GM12878 (cell line): ENCODE data around the gene TRIP11. TPM values are rescaled to one million over a fixed set of nuclear protein-coding genes. Genes with fewer than 3 reads are reported as not detected.

Experiments used
- ATAC-seq: fragments of 200-7000 bp; cut with Tn5 transposase; 3 replicates; pipeline ENCODE4 v1.9.1; 2020; ENCODE audit warnings: mild to moderate bottlenecking, moderate library complexity
- BruUV-seq: library from RNA; stranded (reverse); fragments of 400-500 nt; replicated peaks from 2 replicates; lab custom pipeline; 2021; lab: Mats Ljungman, UMichigan
- CTCF ChIA-PET: fragments of 300-600 bp; sonication (Branson Sonifier 250); formaldehyde crosslinking; extraction: SDS; loops from one replicate; lab custom pipeline; 2021; ENCODE audit warnings: inconsistent platforms; lab: Yijun Ruan, JAX
- POLR2A ChIA-PET: fragments of 350-600 bp; formaldehyde crosslinking; extraction: SDS; loops from one replicate; lab custom pipeline; 2021; ENCODE audit warnings: inconsistent platforms; lab: Charles Lee
- RAD21 ChIA-PET: fragments of 300-600 bp; sonication (Branson Sonifier 250); formaldehyde crosslinking; loops from one replicate; lab custom pipeline; 2023; ENCODE audit warnings: antibody characterized with exemption; ENCODE audit not compliant: unreplicated experiment; lab: Charles Lee
- SMC1A ChIA-PET: fragments of 300-600 bp; sonication (Branson Sonifier 250); formaldehyde crosslinking; loops from one replicate; lab custom pipeline; 2023; ENCODE audit not compliant: unreplicated experiment, uncharacterized antibody; lab: Charles Lee
- DNase-seq: peaks from one replicate; pipeline ENCODE4 v3.0.0-alpha.2; 2011; ENCODE audit warnings: low read depth, low spot score
- FAIRE-seq: peaks from 3 replicates; lab custom pipeline; 2011; peaks lifted over from hg19 to GRCh38; lab: Jason Lieb, UNC
- H2AFZ ChIP-seq: 2 replicates; pipeline ENCODE4 v1.6.0; 2011; ENCODE audit warnings: low read depth, low read length, control low read depth; ENCODE audit not compliant: control insufficient read depth
- H3K27ac ChIP-seq: 2 replicates; pipeline ENCODE4 v1.5.1; 2011; ENCODE audit warnings: control low read depth; ENCODE audit not compliant: control insufficient read depth, insufficient read depth
- H3K27me3 ChIP-seq, 2 experiments: replicated peaks in 1 of 2; 2 replicates each; pipeline versions ENCODE4 v1.6.0 to v1.6.1; 2011; ENCODE audit warnings: low read length in 1 of 2; ENCODE audit not compliant: control insufficient read depth in 2 of 2, insufficient read depth in 2 of 2
- H3K36me3 ChIP-seq, 2 experiments: 2 replicates each; pipeline ENCODE4 v1.5.1; 2011; ENCODE audit warnings: low read length in 1 of 2; ENCODE audit not compliant: control insufficient read depth in 2 of 2, insufficient read depth in 2 of 2
- H3K4me1 ChIP-seq: 2 replicates; pipeline ENCODE4 v1.6.1; 2011; ENCODE audit warnings: mild to moderate bottlenecking, low read length, moderate library complexity, mixed read lengths; ENCODE audit not compliant: control insufficient read depth, insufficient read depth
- H3K4me2 ChIP-seq: 2 replicates; pipeline ENCODE4 v1.6.0; 2011; ENCODE audit warnings: control low read depth; ENCODE audit not compliant: control insufficient read depth, insufficient read depth
- H3K4me3 ChIP-seq: fragments of 200-600 bp; sonication (generic); 2 replicates; pipeline ENCODE4 v1.5.1; 2016
- H3K79me2 ChIP-seq: 2 replicates; pipeline ENCODE4 v1.6.0; 2011; ENCODE audit warnings: low read length; ENCODE audit not compliant: control insufficient read depth, insufficient read depth
- H3K9ac ChIP-seq: 2 replicates; pipeline ENCODE4 v1.8.0; 2011; ENCODE audit warnings: low read length, control low read depth, mixed read lengths; ENCODE audit not compliant: control insufficient read depth, insufficient read depth
- H3K9me3 ChIP-seq: replicated peaks from 3 replicates; pipeline ENCODE4 v1.5.1; 2011; ENCODE audit warnings: mild to moderate bottlenecking, low read length; ENCODE audit not compliant: control insufficient read depth, insufficient read depth
- H4K20me1 ChIP-seq: 2 replicates; pipeline ENCODE4 v1.6.0; 2011; ENCODE audit not compliant: control insufficient read depth, insufficient read depth
- BACH1 ChIP-seq: fragments of 450-650 bp; IDR thresholded peaks from 2 replicates; pipeline ENCODE4 v1.6.1; 2017; ENCODE audit warnings: mild to moderate bottlenecking, borderline replicate concordance
- CBX3 ChIP-seq: fragments of 200-600 bp; sonication (generic); IDR thresholded peaks from 2 replicates; pipeline ENCODE4 v1.6.1; 2016; ENCODE audit warnings: low read depth, borderline replicate concordance
- CHD1 ChIP-seq: IDR thresholded peaks from 2 replicates; pipeline ENCODE4 v1.6.1; 2012; ENCODE audit warnings: low read depth, low read length, improper control_type of control experiment
- CREM ChIP-seq: IDR thresholded peaks from 2 replicates; pipeline ENCODE4 v1.6.1; 2014; ENCODE audit warnings: antibody characterized with exemption, low read depth
- EED ChIP-seq: sonication (generic); IDR thresholded peaks from 2 replicates; pipeline ENCODE4 v1.6.1; 2016; ENCODE audit warnings: antibody characterized with exemption, low read depth
- HCFC1 ChIP-seq: fragments of 150-350 bp; IDR thresholded peaks from 2 replicates; pipeline ENCODE4 v1.6.1; 2014; ENCODE audit warnings: low read length
- NFIC ChIP-seq: IDR thresholded peaks from 2 replicates; pipeline ENCODE4 v1.6.1; 2012; ENCODE audit warnings: low read depth, mild to moderate bottlenecking, inconsistent platforms, low read length, moderate library complexity
- NFYB ChIP-seq: IDR thresholded peaks from 2 replicates; pipeline ENCODE4 v1.6.1; 2011; ENCODE audit warnings: low read depth, mild to moderate bottlenecking, low read length, improper control_type of control experiment, moderate library complexity; ENCODE audit not compliant: insufficient read depth
- NR2C1 ChIP-seq: fragments of 450-650 bp; IDR thresholded peaks from 2 replicates; pipeline ENCODE4 v1.6.1; 2017; ENCODE audit warnings: antibody characterized with exemption, mild to moderate bottlenecking, moderate library complexity
- NR2C2 ChIP-seq: IDR thresholded peaks from 2 replicates; pipeline ENCODE4 v1.6.1; 2011; ENCODE audit warnings: borderline replicate concordance, low read depth; ENCODE audit not compliant: control insufficient read depth, insufficient read length
- PRDM15 ChIP-seq: fragments of 450-650 bp; formaldehyde crosslinking; IDR thresholded peaks from 2 replicates; pipeline ENCODE4 v1.4.0; 2020; ENCODE audit warnings: mild to moderate bottlenecking, moderate library complexity
- RFX5 ChIP-seq: IDR thresholded peaks from 2 replicates; pipeline ENCODE4 v1.6.1; 2011; ENCODE audit warnings: low read depth, low read length, improper control_type of control experiment
- SRF ChIP-seq, 2 experiments: IDR thresholded peaks; 2 replicates each; pipeline ENCODE4 v1.6.1; 2011; ENCODE audit warnings: low read depth in 2 of 2, low read length in 2 of 2, mild to moderate bottlenecking in 1 of 2, moderate library complexity in 1 of 2
- STAT1 ChIP-seq: fragments of 450-650 bp; conservative IDR thresholded peaks from 2 replicates; pipeline ENCODE4 v1.6.1; 2014; ENCODE audit warnings: antibody characterized with exemption, mild to moderate bottlenecking
- SUZ12 ChIP-seq: fragments of 200-600 bp; sonication (generic); IDR thresholded peaks from one replicate; pipeline ENCODE4 v1.6.1; 2018; ENCODE audit warnings: antibody characterized with exemption, mild to moderate bottlenecking; ENCODE audit not compliant: unreplicated experiment
- TCF12 ChIP-seq: IDR thresholded peaks from 2 replicates; pipeline ENCODE4 v1.6.1; 2011; ENCODE audit warnings: low read depth, mild to moderate bottlenecking, low read length
- ZNF24 ChIP-seq: fragments of 450-650 bp; IDR thresholded peaks from 2 replicates; pipeline ENCODE4 v1.6.1; 2017; ENCODE audit warnings: antibody characterized with exemption, mild to moderate bottlenecking
- ZNF622 ChIP-seq: fragments of 450-650 bp; IDR thresholded peaks from 2 replicates; pipeline ENCODE4 v1.6.1; 2017; ENCODE audit warnings: mild to moderate bottlenecking, inconsistent platforms
- WGBS: methylation state at CpG from one replicate; pipeline ENCODE4 v1.1.6; 2016; ENCODE audit warnings: low lambda C conversion rate; ENCODE audit not compliant: insufficient replicate concordance, insufficient coverage; ENCODE audit errors: missing lambda C conversion rate; 5-methylcytosine and 5-hydroxymethylcytosine counted together
- in situ Hi-C: fragments of 300-500 bp; cut with MboI; formaldehyde crosslinking; loops from 9 replicates; pipeline ENCODE4 v1.14.3; 2018; ENCODE audit warnings: mixed read lengths
- intact Hi-C: fragments of 100-400 bp; cut with micrococcal nuclease; formaldehyde crosslinking; loops from one replicate; pipeline ENCODE4 v1.14.2; 2022; ENCODE audit not compliant: unreplicated experiment
- polyA plus RNA-seq, 11 experiments: library from polyadenylated mRNA; depleted of rRNA in 4 of 11; unstranded in 6 of 11; stranded (reverse) in 5 of 11; fragments of >200 nt; fragmentation: Nextera tagmentation in 4 of 11; fragmentation: Illumina TruSeq in 1 of 11; extraction: Ambion mirVana in 4 of 11; extraction: Trizol in 1 of 11; gene quantifications; 1 replicate in 1 of 11; 2 replicates in 10 of 11; pipeline versions ENCODE4 v1.2.1 to v1.2.3, GENCODE V29; 2011 to 2016; ENCODE audit warnings: inconsistent platforms in 2 of 11, missing spikeins in 2 of 11, low read depth in 1 of 11
- total RNA-seq, 4 experiments: library from RNA; depleted of rRNA in 3 of 4; stranded (reverse); fragments of >200 nt in 3 of 4; fragmentation: Illumina TruSeq in 1 of 4; extraction: Trizol in 1 of 4; gene quantifications; 2 replicates each; pipeline versions ENCODE4 v1.2.1 to v1.2.3, GENCODE V29; 2013 to 2021

The TRIP11 gene
- total and polyA plus RNA-seq, 10 of the 15 experiments (the other 5 are each of a cell fraction or from before 2014, with no cell fraction given): 5.3 to 46.1 (median 19.9) TPM

GRCh38 chr14:91925001-91925726, 114.7 kb downstream of the TRIP11 start (continued):
- no peak for TF ChIP-seq SUZ12
- TF ChIP-seq PRDM15 (CRISPR knock-in tag): no peak
- TF ChIP-seq CHD1: no peak

GRCh38 chr14:91920526-91920925, 119.3 kb downstream of the TRIP11 start:
- ChIA-PET POLR2A (no interaction called here), RAD21 (no interaction called here), CTCF (no interaction called here), SMC1A (interaction anchor here (0.5 to 0.9 kb wide), 2 partner anchors 22 to 472 kb away, joined by 3 to 5 read pairs; no protein-coding TSS in a partner anchor)
- 4% methylated on average over 3 of the region's 3 CpGs for WGBS
- Histone ChIP-seq H3K4me2 (no peak overlapping the region), H3K4me3 (no peak overlapping the region), H3K9ac (no peak overlapping the region), H4K20me1 (no peaks in the 10 kb centered on the region), H2AFZ (no peak overlapping the region), H3K4me1 (no peaks in the 10 kb centered on the region), H3K9me3 (no peaks in the 10 kb centered on the region), H3K27ac (no peak overlapping the region), H3K36me3 (no peaks in the 10 kb centered on the region), H3K79me2 (no peaks in the 10 kb centered on the region), H3K27me3 (no peaks in the 10 kb centered on the region; a peak in 1 of 4 replicates)
- FAIRE-seq (no peak), ATAC-seq (no peak), DNase-seq (no peak)
- TF ChIP-seq HCFC1 (no peak), RFX5 (no peak), NR2C2 (no peak), TCF12 (no peak), NFYB (no peak), ZNF24 (no peak), CBX3 (no peak), BACH1 (no peak), SUZ12 (no peak), NR2C1 (no peak), CREM (no peak), EED (no peak), STAT1 (no peak), NFIC (no peak), ZNF622 (no peak), SRF (IDR thresholded peaks at IDR 0.05; ENCODE audit: low read depth in 2 of 2, low read length in 2 of 2) (no peak)
- BruUV-seq: no TSS peak
- in situ Hi-C loops: no loop called here
- intact Hi-C loops: no loop called here
